GM08714 (cell line): Measurements from ENCODE around the gene ITCH.
"Not testable (repeated sequence)": the region's sequence is repeated elsewhere in the genome, so short reads cannot be mapped to it uniquely, and the experiment has no call there.

Experiments
- H3K4me3 ChIP-seq: fragments of 200-500 bp; sonication (Bioruptor generic); 2 replicates; pipeline ENCODE4 v1.5.1; 2014; ENCODE audit warnings: mild to moderate bottlenecking, low read length, inconsistent platforms
- ZNF274 ChIP-seq: IDR thresholded peaks from 2 replicates; pipeline ENCODE4 v1.6.1; 2012; ENCODE audit warnings: mild to moderate bottlenecking, low read depth, low read length

ITCH gene

GRCh38 chr20:34362502-34363061, 491 bp upstream of the ITCH start:
- TF ChIP-seq ZNF274, result no peak
- peak overlapping the region; percentile 2; the same call in 1 of the 2 replicates for H3K4me3 ChIP-seq

DNA sequence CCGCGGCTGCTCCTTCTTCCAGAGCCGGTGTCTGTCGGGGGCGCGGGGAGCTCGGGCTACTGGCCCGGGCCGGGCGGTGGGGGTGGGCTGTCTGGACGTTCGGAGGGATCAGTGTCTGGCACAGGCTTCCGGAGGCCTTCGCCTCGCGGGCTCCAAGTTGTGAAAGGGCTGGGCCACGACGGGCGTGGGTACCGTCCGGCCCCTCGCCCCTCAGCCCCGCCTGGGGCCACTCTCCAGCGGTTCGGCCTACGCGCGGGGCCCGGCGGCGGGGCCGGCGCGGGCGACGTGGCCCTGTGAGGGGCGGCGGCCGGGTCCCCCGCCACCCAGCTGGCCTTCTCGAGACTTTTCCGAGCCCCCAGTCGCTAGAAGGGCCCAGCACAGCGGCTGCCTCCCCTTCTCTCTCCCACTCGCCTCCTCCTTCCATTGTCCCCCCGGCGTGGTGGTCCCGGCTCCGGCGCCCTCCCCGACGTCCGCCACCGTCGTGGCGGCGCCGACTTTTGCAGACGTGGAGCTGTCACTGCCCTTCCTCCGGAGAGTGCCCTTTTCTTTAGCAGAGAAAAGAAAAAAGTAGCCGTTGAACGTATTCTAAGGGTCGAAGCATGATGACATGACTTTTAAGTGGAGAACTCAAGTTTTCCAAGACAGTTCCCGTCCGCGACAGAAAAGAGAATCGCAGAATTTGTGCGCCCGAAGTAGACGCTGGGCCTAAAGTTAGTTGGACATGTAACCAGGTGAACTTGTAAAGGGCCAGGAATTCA, 571 bp downstream of the ITCH start:
- TF ChIP-seq ZNF274, result no peak
- peak overlapping the region; percentile 66 for H3K4me3 ChIP-seq

DNA sequence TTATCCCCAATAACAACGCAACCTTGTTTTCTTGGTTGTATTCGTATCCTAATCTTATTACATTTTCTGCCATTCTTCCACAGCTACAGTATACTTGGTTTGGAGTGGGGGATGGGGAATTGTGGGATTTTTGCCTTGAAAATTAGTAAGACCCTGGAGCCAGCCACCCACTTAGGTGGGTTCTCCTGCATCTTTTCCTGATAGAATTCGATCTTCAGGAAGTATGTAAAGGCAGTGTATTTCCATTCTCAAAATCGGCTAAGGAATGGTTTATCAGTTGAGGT, 1.1 kb downstream of the ITCH start:
- no peak for TF ChIP-seq ZNF274
- peak overlapping the region; percentile 66 for H3K4me3 ChIP-seq

- TF ChIP-seq ZNF274, result no peak
- H3K4me3 ChIP-seq, result peak overlapping the region; percentile 3; the same call in 1 of the 2 replicates
Observed at GRCh38 chr20:34365765-34366213, 2.7 kb downstream of the ITCH start.

DNA sequence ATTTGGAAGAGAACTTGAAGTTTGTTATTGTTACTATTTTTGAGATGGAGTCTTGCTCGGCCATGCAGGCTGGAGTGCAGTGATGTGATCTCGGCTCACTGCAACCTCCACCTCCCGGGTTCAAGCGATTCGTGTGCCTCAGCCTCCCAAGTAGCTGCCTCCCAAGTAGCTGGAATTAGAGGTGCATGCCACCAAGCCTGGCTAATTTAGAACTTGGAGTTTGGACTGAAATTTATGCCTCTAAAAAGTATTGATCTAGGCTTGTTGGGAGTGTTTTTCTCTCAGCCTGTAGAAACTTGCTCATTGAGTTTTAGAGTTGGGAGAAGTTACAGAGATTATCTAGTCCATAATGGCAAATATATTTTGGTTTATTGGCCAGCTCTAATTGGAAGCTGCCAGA, 4.1 kb downstream of the ITCH start:
- H3K4me3 ChIP-seq, result no peak overlapping the region
- no peak for TF ChIP-seq ZNF274

DNA sequence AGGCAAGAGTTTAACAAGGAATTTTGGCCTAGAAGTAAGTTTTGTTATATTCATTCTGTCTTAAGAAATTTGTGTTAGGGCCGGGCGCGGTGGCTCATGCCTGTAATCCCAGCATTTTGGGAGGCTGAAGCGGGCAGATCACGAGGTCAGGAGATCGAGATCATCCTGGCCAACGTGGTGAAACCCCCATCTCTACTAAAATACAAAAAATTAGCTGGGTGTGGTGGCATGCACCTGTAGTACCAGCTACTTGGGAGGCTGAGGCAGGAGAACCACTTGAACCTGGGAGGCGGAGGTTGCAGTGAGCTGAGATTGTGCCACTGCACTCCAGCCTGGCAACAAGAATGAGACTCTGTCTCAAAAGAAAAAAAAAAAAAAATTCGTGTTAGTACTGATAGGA, 4.8 kb downstream of the ITCH start:
- not testable (repeated sequence) for H3K4me3 ChIP-seq

DNA sequence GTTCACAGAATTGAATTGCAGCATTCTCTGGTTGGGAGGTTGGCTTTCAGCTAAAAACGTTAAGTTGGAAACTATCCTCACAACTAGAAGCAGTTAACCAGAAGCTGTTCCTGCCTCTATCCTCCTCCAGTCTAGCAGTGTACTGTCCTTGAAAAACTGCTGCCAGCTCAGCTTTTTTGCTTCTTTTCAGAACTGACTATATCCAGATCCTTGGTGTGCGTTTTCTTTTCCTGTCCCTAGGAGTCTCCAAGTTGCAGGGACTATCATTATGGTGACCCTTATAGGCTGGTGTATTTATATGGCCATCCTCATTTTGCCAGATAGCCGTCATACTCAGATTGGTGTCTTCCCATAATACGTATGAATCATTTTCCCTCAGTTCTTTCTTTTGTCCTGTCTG, 5.5 kb downstream of the ITCH start:
- H3K4me3 ChIP-seq, result no peak overlapping the region
- no peak for TF ChIP-seq ZNF274

DNA sequence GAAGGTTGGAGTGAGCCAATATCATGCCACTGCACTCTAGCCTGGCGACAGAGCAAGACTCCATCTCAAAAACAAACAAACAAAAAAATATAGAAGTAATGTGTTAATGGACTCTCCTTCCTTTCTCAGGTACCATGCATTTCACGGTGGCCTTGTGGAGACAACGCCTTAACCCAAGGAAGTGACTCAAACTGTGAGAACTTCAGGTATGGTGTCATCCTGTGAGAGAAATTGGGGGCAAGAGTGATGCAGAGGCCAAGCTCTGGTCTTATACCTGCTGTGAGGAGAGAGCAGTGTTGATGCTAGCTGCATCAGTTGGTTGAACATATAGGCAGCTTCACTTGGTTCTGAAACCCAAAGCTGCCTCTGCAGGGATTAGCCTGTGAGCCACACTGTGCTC, 6.2 kb downstream of the ITCH start:
- H3K4me3 ChIP-seq, result no peak overlapping the region
- TF ChIP-seq ZNF274, result no peak

DNA sequence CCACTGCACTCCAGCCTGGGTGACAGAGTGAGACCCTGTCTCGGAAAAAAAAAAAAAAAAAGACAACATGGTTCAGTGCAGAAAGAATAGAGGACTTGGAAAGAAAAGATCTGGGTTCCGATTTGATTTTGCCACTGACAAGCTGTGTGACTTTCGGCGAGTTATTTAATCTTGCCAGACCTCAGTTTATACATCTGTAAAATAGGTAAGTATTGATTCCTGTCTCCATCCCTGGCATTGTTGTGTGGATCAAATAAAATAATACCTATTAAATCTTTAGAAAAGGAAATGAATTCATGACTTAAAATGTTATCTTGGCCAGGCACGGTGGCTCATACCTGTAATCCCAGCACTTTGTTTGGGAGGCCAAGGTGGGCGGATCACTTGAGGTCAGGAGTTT, 7.0 kb downstream of the ITCH start:
- H3K4me3 ChIP-seq, result no peak overlapping the region
- no peak for TF ChIP-seq ZNF274

DNA sequence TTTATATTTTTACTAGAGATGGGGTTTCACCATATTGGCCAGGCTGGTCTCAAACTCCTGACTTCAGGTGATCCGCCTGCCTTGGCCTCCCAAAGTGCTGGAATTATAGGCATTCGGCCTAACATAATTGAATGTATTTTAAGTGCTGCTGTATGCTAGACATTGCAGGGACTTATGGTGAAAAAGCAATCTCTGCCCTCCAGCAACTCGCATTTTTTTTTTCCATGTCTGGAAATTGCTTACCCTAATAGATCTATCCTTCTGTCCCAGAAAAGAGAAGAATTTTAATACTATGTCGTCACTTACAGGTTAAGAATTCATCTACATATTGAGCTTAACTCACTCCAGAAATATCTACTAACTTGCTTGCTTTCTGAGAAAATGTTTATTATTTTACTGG, 10.4 kb downstream of the ITCH start:
- no peak for TF ChIP-seq ZNF274
- H3K4me3 ChIP-seq, result no peak overlapping the region

- H3K4me3 ChIP-seq, result no peak overlapping the region
- TF ChIP-seq ZNF274, result no peak
Observed at GRCh38 chr20:34374209-34374760, 11.2 kb downstream of the ITCH start.

DNA sequence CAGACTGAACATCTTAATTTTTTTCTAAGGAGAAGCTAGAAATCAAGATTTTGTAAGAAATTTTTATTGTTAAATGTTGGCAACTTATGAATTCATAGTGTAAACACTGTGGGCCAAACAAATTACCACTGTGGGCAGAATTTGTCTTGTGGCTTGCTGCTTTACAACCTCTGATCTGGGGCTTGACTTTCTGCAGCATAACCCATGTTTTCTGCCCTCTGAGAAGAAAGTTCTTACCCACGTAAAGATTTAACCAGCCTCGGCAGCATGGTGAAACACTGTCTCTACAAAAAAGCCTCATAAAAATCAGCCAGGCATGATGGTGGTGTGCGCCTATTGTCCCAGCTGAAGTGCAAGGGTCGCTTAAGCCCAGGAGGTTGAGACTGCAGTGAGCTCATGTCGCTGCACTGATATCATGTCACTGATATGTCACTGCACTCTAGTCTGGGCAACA, 12.9 kb downstream of the ITCH start:
- no peak for TF ChIP-seq ZNF274
- no peak overlapping the region for H3K4me3 ChIP-seq

DNA sequence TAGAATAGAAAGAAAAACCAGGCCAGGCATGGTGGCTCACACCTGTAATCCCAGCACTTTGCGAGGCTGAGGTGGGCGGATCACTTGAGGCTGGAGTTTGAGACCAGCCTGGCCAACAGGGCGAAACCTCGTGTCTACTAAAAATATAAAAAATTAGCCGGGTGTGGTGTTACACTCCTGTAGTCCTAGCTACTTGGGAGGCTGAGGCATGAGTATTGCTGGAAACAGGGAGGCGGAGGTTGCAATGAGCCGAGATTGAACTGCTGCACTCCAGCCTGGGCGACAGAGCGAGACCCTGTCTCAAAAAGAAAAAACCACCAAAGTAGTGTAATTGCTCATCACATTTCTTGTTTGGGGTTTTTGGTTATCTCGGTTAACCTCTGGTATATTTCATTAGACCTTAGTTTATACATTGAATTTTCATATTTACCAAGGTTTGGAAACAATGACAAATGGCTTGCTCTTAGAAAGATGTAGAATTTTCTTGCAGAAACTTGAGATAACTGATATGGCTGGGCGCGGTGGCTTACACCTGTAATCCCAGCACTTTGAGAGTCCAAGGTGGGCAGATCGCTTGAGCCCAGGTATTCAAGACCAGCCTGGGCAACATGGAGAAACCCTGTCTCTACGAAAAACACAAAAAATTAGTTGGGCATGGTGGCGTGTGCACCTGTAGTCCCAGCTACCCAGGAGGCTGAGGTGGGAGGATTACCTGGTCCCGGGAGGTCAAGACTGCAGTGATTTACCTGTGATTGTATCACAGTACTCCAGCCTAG, 14.2 kb downstream of the ITCH start:
- no peak for TF ChIP-seq ZNF274
- no peak overlapping the region for H3K4me3 ChIP-seq

DNA sequence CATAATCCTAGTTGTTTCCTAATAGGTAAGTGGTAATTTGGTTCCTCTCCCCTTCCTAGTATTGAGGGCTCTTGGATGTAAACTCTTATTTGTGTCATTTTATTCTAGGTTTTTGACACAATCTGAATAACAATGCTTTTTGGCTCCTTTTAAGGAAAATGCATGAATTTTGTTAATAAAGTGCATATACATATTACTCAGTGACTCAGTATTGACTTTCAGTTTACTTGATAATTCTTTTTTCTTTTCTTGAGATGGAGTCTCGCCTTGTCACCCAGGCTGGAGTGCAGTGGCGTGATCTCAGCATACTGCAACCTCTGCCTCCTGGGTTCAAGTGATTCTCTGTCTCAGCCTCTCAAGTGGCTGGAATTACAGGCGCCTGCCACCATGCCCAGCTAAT, 19.1 kb downstream of the ITCH start:
- no peak overlapping the region for H3K4me3 ChIP-seq
- no peak for TF ChIP-seq ZNF274

DNA sequence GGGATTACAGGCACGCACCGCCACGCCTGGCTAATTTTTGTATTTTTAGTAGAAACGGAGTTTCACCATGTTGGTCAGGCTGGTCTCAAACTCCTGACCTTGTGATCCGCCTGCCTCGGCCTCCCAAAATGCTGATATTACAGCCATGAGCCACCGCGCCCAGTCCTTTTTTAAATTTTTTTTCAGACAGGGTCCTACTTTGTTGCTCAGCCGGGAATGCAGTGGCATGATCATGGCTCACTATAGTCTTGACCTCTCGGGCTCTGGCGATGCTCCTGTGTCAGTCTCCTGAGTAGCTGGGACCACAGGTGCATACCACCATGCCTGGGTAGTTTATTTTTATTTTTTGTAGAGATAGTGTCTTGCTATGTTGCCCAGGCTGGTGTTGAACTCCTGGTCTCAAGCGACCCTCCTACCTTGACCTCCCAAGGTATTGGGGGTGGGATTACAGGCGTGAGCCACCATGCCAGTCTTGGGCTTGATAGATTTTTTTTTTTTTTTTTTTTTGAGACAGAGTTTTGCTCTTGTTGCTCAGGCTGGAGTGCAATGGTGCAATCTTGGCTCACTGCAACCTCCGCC, 19.9 kb downstream of the ITCH start:
- not testable (repeated sequence) for H3K4me3 ChIP-seq
